ENCODE measurements around the gene GRB7. TPM values are rescaled to one million over a fixed set of nuclear protein-coding genes. Genes with fewer than 3 reads are reported as not detected.

Gene GRB7
- total and polyA plus RNA-seq, 2 donors (not counting 3 experiments of a cell fraction or from before 2014, with no cell fraction given): 0.04 TPM; not detected in 1

DNA sequence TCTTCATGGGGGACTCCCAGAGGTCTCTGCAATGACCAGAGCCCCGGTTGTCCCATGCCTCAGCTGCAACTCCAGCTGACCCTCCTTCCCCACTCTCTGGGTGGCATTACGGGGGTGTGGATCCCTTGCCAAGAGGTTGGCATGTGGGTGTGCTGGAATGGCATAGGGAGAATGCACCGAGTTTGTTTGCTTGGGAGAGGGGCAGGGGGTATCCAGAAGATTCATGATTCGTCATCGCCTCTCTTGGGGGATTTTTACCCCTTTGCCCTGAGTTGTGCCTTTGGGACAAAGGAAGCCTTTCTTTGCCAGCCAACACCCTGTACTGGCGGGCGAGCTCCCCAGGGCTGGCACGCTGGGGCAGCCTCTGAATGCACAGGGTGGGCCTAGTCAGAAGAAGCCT lies 31.4 kb upstream of the GRB7 start:
- H3K9me3 ChIP-seq (replicated peaks; ENCODE audit: control insufficient read depth, insufficient read depth, low read length): no peaks in the 10 kb centered on the region
- TF ChIP-seq POLR2A (IDR thresholded peaks at IDR 0.05; ENCODE audit: low read depth, low read length) (no peak), JUN (IDR thresholded peaks at IDR 0.05; ENCODE audit: borderline replicate concordance, insufficient read depth, insufficient read length, low read depth) (no peak), EZH2 (IDR thresholded peaks at IDR 0.05; ENCODE audit: borderline replicate concordance, low read depth, low read length, severe bottlenecking) (no peak), FOS (IDR thresholded peaks at IDR 0.05; ENCODE audit: borderline replicate concordance, insufficient read depth, low read length) (no peak), MYC (IDR thresholded peaks at IDR 0.05; ENCODE audit: low read depth, low read length) (no peak), POLR2AphosphoS5 (IDR thresholded peaks at IDR 0.05; ENCODE audit: insufficient read depth, low read depth, low read length) (no peak), GATA2 (IDR thresholded peaks at IDR 0.05; ENCODE audit: insufficient read depth, insufficient read length, low read depth, low read length) (no peak)
- TF ChIP-seq, protein P1, sequence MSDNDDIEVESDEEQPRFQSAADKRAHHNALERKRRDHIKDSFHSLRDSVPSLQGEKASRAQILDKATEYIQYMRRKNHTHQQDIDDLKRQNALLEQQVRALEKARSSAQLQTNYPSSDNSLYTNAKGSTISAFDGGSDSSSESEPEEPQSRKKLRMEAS (IDR thresholded peaks at IDR 0.05; ENCODE audit: insufficient read depth, insufficient read length): no peak
- TF ChIP-seq, protein P2, sequence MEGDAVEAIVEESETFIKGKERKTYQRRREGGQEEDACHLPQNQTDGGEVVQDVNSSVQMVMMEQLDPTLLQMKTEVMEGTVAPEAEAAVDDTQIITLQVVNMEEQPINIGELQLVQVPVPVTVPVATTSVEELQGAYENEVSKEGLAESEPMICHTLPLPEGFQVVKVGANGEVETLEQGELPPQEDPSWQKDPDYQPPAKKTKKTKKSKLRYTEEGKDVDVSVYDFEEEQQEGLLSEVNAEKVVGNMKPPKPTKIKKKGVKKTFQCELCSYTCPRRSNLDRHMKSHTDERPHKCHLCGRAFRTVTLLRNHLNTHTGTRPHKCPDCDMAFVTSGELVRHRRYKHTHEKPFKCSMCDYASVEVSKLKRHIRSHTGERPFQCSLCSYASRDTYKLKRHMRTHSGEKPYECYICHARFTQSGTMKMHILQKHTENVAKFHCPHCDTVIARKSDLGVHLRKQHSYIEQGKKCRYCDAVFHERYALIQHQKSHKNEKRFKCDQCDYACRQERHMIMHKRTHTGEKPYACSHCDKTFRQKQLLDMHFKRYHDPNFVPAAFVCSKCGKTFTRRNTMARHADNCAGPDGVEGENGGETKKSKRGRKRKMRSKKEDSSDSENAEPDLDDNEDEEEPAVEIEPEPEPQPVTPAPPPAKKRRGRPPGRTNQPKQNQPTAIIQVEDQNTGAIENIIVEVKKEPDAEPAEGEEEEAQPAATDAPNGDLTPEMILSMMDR (IDR thresholded peaks at IDR 0.05; ENCODE audit: extremely low read depth in 1 of 2, insufficient read depth in 1 of 2, low read depth in 1 of 2, low read length in 2 of 2): no peak
- no peaks in the 10 kb centered on the region for H3K79me2 ChIP-seq (ENCODE audit: control insufficient read depth, insufficient read depth, low read length)
- no peak for DNase-seq (ENCODE audit: low read depth, low spot score)
- H3K4me1 ChIP-seq (ENCODE audit: control insufficient read depth, extremely low read depth, insufficient read depth, low read length): no peaks in the 10 kb centered on the region
- intact Hi-C loops (cut with micrococcal nuclease): no loop called here
- ChIA-PET CTCF (no interaction called here), POLR2A (no interaction called here)
- dilution Hi-C loops (cut with MboI; ENCODE audit: extremely low pct_ligation_motif_present, low sequenced_read_pairs): no loop called here
- no peak overlapping the region for H3K4me2 ChIP-seq (ENCODE audit: insufficient read depth, low read length)
- H3K36me3 ChIP-seq (ENCODE audit: control insufficient read depth in 2 of 2, extremely low read depth in 1 of 2, insufficient read depth in 2 of 2, low read length in 2 of 2): peaks cover 0 to 3% of the 10 kb centered on the region in 2 experiments
- no peak overlapping the region for H3K9ac ChIP-seq (replicated peaks; ENCODE audit: extremely low read depth, insufficient read depth, low read length)
- H3K27me3 ChIP-seq (ENCODE audit: control insufficient read depth in 2 of 2, insufficient read depth in 2 of 2, low read length in 2 of 2): no peaks in the 10 kb centered on the region
- no peaks in the 10 kb centered on the region for H4K20me1 ChIP-seq (replicated peaks; ENCODE audit: control insufficient read depth, extremely low read depth, insufficient read depth, low read length)
- H3K9me1 ChIP-seq (replicated peaks; ENCODE audit: control insufficient read depth, extremely low read depth, insufficient read depth, low read length): no peaks in the 10 kb centered on the region
- no TSS peak for BruUV-seq (replicated peaks)
- no peak overlapping the region for H3K27ac ChIP-seq (ENCODE audit: insufficient read depth, low read depth, low read length)
- H3K4me3 ChIP-seq (replicated peaks in 1 of 3; ENCODE audit: insufficient read depth in 1 of 3, low read depth in 1 of 3, low read length in 3 of 3): no peak overlapping the region
- H2AFZ ChIP-seq (ENCODE audit: low read depth, low read length): no peak overlapping the region
- FAIRE-seq: no peak

Data from endothelial cell of umbilical vein (primary cell).